H1 (cell line): ENCODE results near the gene NRXN3. TPM values are rescaled to one million over a fixed set of nuclear protein-coding genes. Genes with fewer than 3 reads are reported as not detected.

Experiments used
- ATF2 ChIP-seq: IDR thresholded peaks from 2 replicates; pipeline ENCODE4 v1.6.1; 2012; ENCODE audit warnings: low read length, inconsistent platforms
- RFX5 ChIP-seq: IDR thresholded peaks from 2 replicates; pipeline ENCODE4 v1.6.1; 2011; ENCODE audit warnings: low read depth, low read length, improper control_type of control experiment, borderline replicate concordance
- SP4 ChIP-seq: IDR thresholded peaks from 2 replicates; pipeline ENCODE4 v1.6.1; 2012; ENCODE audit warnings: low read length, inconsistent platforms
- polyA plus RNA-seq, 7 experiments: library from polyadenylated mRNA; depleted of rRNA in 3 of 7; stranded (reverse) in 5 of 7; unstranded in 2 of 7; fragments of >200 nt in 5 of 7; fragments of 200-250 nt in 2 of 7; gene quantifications; 1 replicate in 5 of 7; 2 replicates in 1 of 7; 4 replicates in 1 of 7; pipeline versions ENCODE4 v1.2.1 to v1.2.3, GENCODE V29; 2011 to 2013; ENCODE audit warnings: missing spikeins in 2 of 7, mixed read lengths in 2 of 7
- total RNA-seq: library from RNA; stranded (reverse); fragmentation: NEBNext Ultra II Directional; extraction: Animal tissue kit (Norgen Biotek cat#: 25700); gene quantifications from 2 replicates; pipeline ENCODE4 v1.2.1, GENCODE V29; 2021
- TF ChIP-seq, protein P1 (sequence below): fragments of 300-600 bp; sonication (generic); IDR thresholded peaks from 2 replicates; pipeline ENCODE4 v1.7.1; 2012; ENCODE audit warnings: low read length, moderate library complexity, mild to moderate bottlenecking, inconsistent platforms; ENCODE audit not compliant: insufficient replicate concordance

The NRXN3 gene
- total and polyA plus RNA-seq, 2 of the 8 experiments (the other 6 are each of a cell fraction or from before 2014, with no cell fraction given), result 2.6 to 4.1 TPM

DNA sequence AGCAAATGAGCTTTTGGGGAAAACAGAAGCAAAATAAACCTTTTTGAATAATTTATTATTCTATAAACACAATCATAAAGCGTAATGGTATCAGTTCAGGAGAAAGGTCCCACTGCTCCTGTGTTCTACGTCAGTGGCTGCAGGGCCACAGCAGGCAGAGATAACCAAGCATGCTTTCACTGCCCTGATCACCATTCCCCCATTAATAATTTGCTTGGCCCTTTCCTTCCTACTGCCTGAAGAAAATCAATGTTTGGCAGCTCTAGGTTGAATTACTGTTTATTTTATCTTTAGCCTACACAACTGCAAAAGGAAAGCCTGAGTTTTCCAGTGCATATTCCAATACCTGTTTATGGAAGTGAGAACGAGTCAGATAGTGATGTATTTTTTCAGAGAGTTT, 1671.3 kb downstream of the NRXN3 start (continued):
- TF ChIP-seq, protein P1, sequence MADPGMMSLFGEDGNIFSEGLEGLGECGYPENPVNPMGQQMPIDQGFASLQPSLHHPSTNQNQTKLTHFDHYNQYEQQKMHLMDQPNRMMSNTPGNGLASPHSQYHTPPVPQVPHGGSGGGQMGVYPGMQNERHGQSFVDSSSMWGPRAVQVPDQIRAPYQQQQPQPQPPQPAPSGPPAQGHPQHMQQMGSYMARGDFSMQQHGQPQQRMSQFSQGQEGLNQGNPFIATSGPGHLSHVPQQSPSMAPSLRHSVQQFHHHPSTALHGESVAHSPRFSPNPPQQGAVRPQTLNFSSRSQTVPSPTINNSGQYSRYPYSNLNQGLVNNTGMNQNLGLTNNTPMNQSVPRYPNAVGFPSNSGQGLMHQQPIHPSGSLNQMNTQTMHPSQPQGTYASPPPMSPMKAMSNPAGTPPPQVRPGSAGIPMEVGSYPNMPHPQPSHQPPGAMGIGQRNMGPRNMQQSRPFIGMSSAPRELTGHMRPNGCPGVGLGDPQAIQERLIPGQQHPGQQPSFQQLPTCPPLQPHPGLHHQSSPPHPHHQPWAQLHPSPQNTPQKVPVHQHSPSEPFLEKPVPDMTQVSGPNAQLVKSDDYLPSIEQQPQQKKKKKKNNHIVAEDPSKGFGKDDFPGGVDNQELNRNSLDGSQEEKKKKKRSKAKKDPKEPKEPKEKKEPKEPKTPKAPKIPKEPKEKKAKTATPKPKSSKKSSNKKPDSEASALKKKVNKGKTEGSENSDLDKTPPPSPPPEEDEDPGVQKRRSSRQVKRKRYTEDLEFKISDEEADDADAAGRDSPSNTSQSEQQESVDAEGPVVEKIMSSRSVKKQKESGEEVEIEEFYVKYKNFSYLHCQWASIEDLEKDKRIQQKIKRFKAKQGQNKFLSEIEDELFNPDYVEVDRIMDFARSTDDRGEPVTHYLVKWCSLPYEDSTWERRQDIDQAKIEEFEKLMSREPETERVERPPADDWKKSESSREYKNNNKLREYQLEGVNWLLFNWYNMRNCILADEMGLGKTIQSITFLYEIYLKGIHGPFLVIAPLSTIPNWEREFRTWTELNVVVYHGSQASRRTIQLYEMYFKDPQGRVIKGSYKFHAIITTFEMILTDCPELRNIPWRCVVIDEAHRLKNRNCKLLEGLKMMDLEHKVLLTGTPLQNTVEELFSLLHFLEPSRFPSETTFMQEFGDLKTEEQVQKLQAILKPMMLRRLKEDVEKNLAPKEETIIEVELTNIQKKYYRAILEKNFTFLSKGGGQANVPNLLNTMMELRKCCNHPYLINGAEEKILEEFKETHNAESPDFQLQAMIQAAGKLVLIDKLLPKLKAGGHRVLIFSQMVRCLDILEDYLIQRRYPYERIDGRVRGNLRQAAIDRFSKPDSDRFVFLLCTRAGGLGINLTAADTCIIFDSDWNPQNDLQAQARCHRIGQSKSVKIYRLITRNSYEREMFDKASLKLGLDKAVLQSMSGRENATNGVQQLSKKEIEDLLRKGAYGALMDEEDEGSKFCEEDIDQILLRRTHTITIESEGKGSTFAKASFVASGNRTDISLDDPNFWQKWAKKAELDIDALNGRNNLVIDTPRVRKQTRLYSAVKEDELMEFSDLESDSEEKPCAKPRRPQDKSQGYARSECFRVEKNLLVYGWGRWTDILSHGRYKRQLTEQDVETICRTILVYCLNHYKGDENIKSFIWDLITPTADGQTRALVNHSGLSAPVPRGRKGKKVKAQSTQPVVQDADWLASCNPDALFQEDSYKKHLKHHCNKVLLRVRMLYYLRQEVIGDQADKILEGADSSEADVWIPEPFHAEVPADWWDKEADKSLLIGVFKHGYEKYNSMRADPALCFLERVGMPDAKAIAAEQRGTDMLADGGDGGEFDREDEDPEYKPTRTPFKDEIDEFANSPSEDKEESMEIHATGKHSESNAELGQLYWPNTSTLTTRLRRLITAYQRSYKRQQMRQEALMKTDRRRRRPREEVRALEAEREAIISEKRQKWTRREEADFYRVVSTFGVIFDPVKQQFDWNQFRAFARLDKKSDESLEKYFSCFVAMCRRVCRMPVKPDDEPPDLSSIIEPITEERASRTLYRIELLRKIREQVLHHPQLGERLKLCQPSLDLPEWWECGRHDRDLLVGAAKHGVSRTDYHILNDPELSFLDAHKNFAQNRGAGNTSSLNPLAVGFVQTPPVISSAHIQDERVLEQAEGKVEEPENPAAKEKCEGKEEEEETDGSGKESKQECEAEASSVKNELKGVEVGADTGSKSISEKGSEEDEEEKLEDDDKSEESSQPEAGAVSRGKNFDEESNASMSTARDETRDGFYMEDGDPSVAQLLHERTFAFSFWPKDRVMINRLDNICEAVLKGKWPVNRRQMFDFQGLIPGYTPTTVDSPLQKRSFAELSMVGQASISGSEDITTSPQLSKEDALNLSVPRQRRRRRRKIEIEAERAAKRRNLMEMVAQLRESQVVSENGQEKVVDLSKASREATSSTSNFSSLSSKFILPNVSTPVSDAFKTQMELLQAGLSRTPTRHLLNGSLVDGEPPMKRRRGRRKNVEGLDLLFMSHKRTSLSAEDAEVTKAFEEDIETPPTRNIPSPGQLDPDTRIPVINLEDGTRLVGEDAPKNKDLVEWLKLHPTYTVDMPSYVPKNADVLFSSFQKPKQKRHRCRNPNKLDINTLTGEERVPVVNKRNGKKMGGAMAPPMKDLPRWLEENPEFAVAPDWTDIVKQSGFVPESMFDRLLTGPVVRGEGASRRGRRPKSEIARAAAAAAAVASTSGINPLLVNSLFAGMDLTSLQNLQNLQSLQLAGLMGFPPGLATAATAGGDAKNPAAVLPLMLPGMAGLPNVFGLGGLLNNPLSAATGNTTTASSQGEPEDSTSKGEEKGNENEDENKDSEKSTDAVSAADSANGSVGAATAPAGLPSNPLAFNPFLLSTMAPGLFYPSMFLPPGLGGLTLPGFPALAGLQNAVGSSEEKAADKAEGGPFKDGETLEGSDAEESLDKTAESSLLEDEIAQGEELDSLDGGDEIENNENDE, result no peak
- no peak for TF ChIP-seq SP4
- no peak for TF ChIP-seq RFX5
- TF ChIP-seq ATF2, result no peak
